HG03103 (cell line): ENCODE data around the gene RWDD1.

ENCODE experiments used
- ATAC-seq: cut with Tn5 transposase; IDR thresholded peaks from one replicate; pipeline ENCODE4 v1.9.1; 2021; ENCODE audit warnings: low read depth; ENCODE audit not compliant: unreplicated experiment

The RWDD1 gene

GRCh38 chr6:116570856-116571682, at the start of gene RWDD1:
Gene RWDD1, plus strand, starts transcription at chr6:116571504. Its CDS starts 79 bp downstream, at chr6:116571583.
- peak; percentile 93 for ATAC-seq

GRCh38 chr6:116522896-116523295, 48.4 kb upstream of the RWDD1 start:
- no peak for ATAC-seq

- ATAC-seq = no peak
Observed at GRCh38 chr6:116524236-116524635, 47.1 kb upstream of the RWDD1 start.

GRCh38 chr6:116528133-116528532, 43.2 kb upstream of the RWDD1 start:
- no peak for ATAC-seq

GRCh38 chr6:116528780-116529179, 42.5 kb upstream of the RWDD1 start:
- ATAC-seq = no peak

- ATAC-seq = no peak
Observed at GRCh38 chr6:116529466-116530290, 41.6 kb upstream of the RWDD1 start.

GRCh38 chr6:116530436-116530835, 40.9 kb upstream of the RWDD1 start:
- ATAC-seq = no peak

GRCh38 chr6:116531675-116532570, 39.4 kb upstream of the RWDD1 start:
- peak; percentile 79 for ATAC-seq

GRCh38 chr6:116533233-116533957, 37.9 kb upstream of the RWDD1 start:
- no peak for ATAC-seq

- ATAC-seq = no peak
Observed at GRCh38 chr6:116535109-116535508, 36.2 kb upstream of the RWDD1 start.

GRCh38 chr6:116536216-116536621, 35.1 kb upstream of the RWDD1 start:
- no peak for ATAC-seq

- no peak for ATAC-seq
Observed at GRCh38 chr6:116542426-116542825, 28.9 kb upstream of the RWDD1 start.

- ATAC-seq = no peak
Observed at GRCh38 chr6:116543149-116543548, 28.2 kb upstream of the RWDD1 start.

GRCh38 chr6:116545651-116546050, 25.7 kb upstream of the RWDD1 start, which contains the start of gene TRAPPC3L:
Gene TRAPPC3L, minus strand, starts transcription at chr6:116545684. Its CDS starts 170 bp downstream, at chr6:116545514.
- no peak for ATAC-seq

- ATAC-seq = no peak
Observed at GRCh38 chr6:116547358-116547757, 23.9 kb upstream of the RWDD1 start.

GRCh38 chr6:116550796-116551195, 20.5 kb upstream of the RWDD1 start:
- no peak for ATAC-seq

- ATAC-seq = no peak
Observed at GRCh38 chr6:116553451-116553850, 17.9 kb upstream of the RWDD1 start, which contains the start of gene CALHM4. Gene CALHM4, plus strand, starts transcription at chr6:116553751. Its CDS starts 43 bp downstream, at chr6:116553794.

- ATAC-seq = no peak
Observed at GRCh38 chr6:116556065-116556464, 15.2 kb upstream of the RWDD1 start.

GRCh38 chr6:116556814-116557415, 14.4 kb upstream of the RWDD1 start:
- no peak for ATAC-seq
